Colon (tissue), 2 donors: ENCODE data around the gene RBPJL.

Source experiments
- FAIRE-seq: peaks from 2 replicates; lab custom pipeline; 2012; peaks lifted over from hg19 to GRCh38; lab: Jason Lieb, UNC
- donor health status: control.
- donor health status: control.

RBPJL gene

GRCh38 chr20:45362804-45363610 lies 56.4 kb downstream of the RBPJL start, which contains the start of gene SYS1:
SYS1 (plus strand) TSS chr20:45363156; CDS start chr20:45363532, 376 bp downstream.
- FAIRE-seq = no peak

DNA sequence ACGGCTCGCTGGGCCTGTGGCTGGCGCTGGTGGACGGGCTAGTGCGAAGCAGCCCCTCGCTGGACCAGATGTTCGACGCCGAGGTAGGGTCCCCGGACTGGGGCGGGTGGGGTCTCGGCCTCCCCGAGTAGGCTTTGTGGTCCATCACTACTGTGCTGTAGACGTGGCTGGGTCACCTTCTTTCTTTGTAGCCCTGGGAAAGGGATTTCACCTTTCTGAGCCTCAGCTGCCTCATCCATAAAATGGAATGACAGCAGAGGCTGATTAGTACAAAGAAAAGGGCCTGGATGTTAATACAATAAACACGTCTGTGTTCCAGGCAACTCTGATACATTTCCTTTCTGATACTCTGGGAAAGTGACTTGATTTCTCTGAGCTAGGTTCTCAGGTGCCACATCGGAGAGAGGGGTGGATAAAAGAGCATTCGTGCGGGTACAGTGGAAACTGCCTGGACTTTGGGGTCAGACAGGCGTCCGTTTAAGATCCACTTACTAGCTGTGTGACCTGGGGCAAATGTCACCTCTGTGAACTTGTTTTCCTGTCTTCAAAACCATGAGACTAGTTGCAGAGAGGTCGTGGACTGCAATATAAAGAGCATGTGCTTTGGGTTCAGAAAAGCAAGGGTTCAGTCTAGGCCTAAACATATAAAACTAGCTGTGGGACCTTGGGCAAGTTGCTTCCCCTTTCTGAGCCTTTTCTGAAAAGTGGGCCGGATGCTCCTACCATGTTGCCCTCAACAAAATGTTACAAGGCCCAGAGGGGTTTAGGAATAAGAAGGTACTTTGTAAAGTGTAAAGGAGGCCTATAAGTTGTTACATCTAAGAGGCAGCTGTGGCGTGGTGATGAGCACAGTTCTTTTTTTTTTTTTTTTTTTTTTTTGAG lies 57.2 kb downstream of the RBPJL start:
- no peak for FAIRE-seq

DNA sequence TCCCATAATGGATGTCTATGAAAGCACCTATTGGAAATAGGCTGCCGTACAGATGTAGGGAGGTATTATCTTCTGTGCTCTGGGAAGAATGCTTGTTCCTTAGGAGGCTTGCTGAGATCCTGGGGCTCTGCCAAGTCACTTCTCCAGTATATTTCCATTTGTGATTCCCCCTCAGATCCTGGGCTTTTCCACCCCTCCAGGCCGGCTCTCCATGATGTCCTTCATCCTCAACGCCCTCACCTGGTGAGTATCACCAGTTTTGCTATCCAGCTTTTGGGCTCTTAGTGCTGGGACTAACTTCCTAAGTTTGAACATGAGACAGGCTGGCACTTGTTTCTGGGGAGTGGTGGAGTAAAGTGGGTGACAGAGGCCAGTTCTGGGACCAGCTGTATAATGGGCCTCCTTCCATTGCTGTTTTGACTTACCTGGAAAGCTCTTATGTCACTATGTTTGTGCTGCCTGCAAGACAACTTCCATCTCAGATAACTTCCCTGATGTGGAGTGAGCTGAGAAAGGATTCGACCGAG lies 58.9 kb downstream of the RBPJL start:
- no peak for FAIRE-seq

- FAIRE-seq = no peak
These were observed 59.6 kb downstream of the RBPJL start for GRCh38 chr20:45366192-45366591.

- no peak for FAIRE-seq
These were observed 60.0 kb downstream of the RBPJL start for GRCh38 chr20:45366631-45367030.

DNA sequence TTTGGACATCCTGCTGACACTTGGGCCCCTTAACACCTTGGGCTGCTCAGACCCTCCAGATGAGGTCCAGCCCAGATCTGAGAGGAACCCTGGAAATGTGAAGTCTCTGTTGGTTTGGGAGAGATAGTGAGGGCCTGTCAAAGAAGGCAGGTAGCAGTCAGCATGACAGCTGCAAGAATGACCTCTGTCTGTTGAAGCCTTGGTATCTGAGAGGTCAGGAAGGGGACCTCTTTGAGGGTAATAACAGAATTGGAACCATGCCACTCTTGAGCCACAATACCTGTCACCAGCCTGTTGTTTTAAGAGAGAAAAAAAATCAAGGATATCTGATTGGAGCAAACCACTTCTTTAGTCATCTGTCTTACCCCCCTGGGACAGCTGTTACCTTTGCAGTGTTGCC lies 60.5 kb downstream of the RBPJL start:
- FAIRE-seq = no peak
